Fibroblast of peridontal ligament (primary cell): Measurements from ENCODE around the gene PATJ.
"Not testable (repeated sequence)": the region's sequence is repeated elsewhere in the genome, so short reads cannot be mapped to it uniquely, and the experiment has no call there.

ENCODE experiments used
- DNase-seq: peaks from one replicate; pipeline ENCODE4 v3.0.0-alpha.2; 2010; ENCODE audit errors: extremely low read depth

PATJ gene

DNA sequence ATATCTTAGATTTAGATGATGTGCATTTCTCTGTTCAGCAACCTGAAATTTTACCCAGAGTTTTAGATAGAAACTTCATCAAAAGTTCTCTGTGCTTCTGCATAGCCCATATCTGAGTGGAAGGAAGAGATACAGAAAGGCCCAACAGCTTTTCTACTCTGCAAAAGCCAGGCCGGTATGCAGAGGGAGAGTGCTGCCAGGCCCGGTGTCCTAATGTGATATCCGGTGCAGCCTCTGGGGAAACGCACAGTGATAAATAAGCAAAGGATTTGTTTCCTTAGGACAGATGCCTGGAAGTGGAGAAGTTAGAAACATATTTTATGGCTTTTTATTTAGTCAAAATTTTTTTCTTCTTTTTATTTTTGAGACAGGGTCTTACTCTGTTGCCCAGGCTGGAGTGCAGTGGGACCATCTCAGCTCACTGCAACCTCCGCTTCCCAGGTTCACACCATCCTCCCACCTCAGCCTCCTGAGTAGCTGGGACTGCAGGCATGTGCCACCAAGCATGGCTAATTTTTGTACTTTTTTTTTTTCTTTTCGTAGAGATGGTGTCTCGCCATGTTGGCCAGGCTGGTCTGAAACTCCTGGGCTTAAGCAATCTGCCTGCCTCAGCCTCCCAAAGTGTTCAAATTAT lies 145.8 kb downstream of the PATJ start:
- no peak for DNase-seq

DNA sequence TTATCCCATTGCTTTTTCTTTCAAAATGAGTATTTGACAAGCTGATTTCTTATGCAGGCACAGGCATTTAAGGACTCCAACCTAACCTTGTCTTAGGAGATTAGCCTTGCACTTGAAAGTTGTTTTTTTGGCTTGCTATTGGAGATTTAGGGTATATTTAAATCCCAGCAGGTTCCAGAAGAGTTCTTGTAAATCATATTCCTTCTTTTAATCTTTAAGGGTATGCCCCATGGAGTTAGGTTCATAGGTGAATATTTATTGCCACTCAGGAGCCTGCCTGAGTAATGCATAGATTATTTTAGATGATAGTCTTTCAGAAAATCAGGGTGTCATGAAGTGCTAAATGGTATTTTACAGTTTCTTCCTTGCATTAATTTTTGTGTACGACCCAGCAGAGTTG lies 146.5 kb downstream of the PATJ start:
- DNase-seq: no peak

GRCh38 chr1:61890435-61890834 lies 148.2 kb downstream of the PATJ start:
- not testable (repeated sequence) for DNase-seq

DNA sequence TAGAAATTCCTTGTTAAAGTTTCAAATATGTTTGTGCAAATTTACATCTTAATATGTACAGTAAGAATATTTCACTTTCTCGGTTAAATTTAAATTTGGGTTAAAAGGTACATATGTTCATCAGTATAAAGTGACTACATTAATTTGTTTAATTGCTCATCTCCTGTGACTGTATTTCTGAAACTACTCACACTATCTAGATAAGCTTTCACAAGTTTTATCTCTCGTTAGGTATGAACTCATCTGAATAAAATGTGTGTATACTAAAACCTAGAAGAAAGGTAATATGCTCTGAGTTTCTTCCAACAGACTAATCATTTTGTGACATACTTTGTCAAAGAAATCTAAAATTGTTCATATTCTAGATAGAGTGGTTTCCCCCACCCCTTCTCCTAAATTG lies 150.7 kb downstream of the PATJ start:
- DNase-seq: no peak

GRCh38 chr1:61894296-61894695 lies 152.0 kb downstream of the PATJ start:
- DNase-seq: not testable (repeated sequence)

DNA sequence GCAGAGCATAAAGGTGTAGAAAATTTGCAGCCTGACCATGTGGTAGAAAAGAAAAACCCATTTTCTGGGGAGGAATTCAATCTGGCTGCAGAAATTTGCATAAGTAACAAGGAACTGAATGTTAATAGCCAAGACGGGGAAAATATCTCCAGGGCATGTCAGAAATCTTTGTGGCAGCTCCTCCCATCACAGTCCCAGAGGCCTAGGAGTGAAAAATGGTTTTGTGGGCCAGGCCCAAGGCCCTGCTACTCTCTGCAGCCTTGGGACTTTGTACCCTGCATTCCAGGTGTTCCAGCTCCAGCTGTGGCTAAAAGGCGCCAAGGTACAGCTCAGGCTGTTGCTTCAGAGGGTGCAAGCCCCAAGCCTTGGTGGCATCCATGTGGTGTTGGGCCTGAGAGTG lies 152.9 kb downstream of the PATJ start:
- no peak for DNase-seq

- no peak for DNase-seq
Observed at GRCh38 chr1:61898658-61899057, 156.4 kb downstream of the PATJ start.

- DNase-seq: no peak
Observed at GRCh38 chr1:61904354-61904753, 162.1 kb downstream of the PATJ start.

DNA sequence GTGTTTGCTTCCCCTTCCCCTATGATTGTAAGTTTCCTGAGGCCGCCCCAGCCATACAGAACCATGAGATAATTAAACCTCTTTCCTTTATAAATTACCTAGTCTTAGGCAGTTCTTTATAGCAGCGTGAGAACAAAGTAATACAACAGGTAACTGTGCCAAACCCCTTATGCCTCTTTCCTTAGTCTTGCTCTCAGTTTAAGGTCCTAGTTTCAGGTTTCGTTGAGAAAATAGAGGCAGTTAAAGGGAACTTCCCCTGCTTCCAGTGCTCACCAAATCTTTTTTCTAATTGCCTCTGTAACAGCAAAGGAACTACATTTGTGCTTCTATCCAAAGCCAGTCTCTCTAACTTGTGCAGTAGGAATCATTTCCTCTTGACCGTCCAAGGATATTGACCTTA lies 164.8 kb downstream of the PATJ start:
- no peak for DNase-seq

DNA sequence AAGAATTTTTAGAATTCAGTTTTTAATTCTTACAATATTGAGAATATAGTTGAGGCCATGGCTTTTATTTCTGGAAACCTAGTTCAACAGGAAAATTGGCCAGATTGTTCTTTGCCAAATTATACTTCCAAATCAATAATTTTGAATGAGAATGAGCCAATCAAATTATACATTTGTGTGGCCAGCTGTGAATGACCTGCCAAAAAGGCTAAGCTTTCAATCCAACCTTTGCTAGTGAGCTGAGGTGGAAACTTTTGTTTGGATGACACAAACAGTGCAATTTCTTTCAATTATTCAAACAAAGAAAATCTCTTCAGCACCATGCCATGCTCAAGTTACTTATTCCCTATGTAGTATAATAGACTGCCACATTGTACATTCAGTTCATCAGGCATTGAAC lies 167.8 kb downstream of the PATJ start:
- no peak for DNase-seq

- no peak for DNase-seq
Observed at GRCh38 chr1:61914823-61915482, 172.7 kb downstream of the PATJ start.

DNA sequence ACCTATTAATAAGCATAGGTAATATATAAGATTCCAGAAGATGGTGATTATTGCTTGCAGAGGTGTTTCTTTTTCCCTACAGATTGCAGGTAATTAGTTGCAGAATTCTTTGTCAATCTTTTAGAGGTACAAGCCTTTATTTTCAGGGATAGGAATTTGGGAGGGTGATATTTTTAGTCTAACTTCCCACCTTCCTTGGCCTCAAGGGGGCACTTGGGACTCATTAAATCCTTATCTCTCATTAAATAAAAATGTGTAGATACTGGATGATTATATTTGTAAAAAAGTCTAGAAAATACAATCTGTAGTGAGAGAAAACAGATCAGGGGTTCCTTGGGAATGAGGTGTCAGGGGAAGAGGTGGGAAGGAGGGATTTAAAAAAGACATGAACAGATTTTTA lies 179.2 kb downstream of the PATJ start:
- DNase-seq: no peak

- no peak for DNase-seq
Observed at GRCh38 chr1:61922950-61923480, 180.7 kb downstream of the PATJ start.

DNA sequence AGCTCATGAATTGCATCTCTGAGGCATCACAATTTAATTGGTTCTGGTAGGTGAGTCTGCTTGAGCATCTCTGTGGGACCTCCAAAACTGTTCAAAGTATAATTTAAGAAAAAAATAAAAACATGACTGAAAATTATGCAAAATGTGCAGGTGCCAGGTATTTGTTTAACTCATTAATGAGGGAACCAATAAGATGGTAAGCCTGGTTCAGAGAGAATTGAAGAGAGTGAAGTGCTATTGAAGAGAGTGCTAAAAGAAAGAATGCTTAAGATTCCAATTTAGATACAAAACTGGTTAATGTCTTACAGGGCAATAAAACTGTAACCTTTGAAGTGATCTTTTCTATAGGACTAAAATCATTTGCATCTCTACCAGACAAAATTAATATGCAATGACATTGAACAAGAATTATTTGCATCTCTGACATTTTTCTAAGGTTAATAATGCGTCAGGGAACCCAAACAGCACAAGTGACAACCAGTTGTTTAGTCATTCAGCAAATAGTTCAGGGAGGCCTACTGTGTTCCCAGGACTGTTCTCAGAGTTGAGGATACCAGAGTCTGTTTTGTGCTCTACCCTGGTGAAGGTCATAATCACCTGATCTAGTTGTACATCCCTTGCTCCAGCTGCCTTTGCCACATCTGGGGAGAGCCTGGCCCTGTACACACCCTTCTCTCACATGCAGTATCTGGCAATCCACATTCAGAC lies 183.5 kb downstream of the PATJ start:
- DNase-seq: no peak

GRCh38 chr1:61926597-61926996 lies 184.3 kb downstream of the PATJ start:
- no peak for DNase-seq

DNA sequence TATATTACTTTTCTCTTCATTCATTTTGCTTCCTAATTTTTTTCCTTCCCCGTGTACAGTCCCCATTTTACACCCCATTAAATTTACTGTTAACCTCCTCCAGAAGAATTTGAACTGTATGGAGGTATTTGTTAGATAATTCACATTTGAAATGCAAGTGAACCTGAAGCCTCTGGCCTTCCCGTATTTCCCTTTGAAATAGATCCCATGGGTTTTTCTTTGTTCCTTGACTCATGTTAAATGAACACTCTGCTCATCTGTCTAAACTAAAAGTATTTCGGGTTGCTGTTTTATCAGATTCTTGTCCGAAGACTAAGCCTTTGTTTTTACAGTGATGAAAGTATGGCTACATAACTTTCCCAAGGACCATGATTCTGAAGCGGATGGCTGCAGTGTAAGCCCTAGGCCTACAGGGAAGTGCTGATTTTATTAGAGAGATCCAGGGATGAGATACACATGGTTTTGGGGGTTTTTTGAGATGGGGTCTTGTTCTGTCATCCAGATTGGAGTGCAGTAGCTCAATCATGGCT lies 187.9 kb downstream of the PATJ start:
- DNase-seq: no peak

DNA sequence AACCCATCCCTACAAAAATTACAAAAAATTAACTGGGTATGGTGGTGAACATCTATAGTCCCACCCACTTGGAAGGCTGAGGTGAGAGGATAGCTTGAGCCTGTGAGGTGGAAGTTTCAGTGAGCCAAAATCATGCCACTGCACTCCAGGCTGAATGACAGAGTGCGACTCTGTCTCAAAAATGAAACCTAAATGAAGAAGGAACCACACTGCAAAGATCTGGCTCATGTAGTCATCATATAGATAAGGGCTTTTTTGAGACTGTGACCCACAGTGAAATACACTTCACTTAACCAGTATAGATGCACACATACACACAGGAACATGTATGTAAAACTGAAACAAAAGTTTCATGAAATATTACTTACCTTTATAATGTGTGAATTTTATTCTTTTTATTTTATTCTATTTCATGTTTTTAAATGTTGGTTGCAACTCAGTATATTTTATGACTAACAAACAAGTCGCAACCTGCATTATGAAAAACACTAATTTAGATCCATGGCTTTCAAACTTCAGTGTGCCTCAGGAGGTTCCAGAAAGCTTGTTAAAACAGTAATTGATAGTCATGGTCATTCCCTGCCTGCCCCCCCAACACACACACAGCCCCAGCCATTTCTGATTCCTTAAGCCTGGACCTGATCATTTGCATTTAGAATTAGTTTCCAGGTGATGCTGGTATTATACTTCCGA lies 189.5 kb downstream of the PATJ start:
- no peak for DNase-seq

DNA sequence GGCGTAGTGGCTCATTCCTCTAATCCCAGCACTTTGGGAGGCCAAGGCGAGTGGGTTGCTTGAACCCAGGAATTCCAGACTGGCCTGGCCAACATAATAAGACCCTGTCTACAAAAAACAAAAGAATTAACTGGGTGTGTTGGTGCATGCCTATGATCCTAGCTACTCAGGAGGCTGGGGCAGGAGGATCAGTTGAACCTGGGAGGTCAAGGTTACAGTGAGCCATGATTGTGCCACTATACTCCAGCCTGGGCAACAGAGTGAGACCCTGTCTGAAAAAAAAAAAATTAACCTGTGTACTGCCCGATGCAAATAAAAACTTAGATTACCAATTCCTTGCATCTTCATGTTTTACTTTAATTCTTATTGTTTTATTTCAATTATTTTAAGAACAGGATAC lies 193.2 kb downstream of the PATJ start:
- DNase-seq: no peak

DNA sequence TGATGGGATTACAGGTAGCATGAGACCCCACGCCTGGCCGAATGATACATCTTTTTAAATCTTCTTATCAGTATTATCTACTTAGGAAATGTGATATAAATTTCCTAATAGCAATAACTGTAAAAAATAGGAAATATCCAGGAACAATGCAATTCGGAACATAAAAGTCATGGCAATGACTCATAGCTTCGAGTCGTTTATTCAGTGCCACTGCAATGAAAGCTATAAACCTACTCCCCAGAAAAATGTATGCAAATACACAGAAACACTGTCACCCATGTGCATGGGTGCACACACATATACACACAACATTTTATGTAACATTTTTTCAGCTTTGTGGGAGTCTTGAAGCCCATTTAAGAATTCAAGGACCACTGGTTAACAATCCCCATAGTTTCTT lies 194.6 kb downstream of the PATJ start:
- no peak for DNase-seq

DNA sequence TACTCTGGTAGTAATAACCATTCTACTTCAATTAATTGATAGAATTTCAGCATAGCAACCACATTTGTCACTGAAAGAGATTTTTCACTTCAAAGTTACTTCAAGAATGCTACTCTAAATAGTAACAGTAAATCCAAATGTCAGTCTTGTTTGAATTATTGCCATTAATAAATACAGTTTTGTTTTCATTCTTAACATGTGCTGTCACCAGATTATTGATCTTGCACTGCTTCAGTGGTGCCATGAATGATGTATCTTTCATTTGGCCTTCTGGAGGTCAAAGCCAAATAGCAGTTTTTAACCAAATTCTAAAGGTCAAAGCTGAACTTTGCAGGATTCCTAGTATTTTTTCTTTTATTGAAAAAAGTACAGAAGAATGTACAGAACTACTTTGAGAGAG lies 199.5 kb downstream of the PATJ start:
- DNase-seq: no peak

GRCh38 chr1:61942856-61943255 lies 200.6 kb downstream of the PATJ start:
- DNase-seq: no peak

- not testable (repeated sequence) for DNase-seq
Observed at GRCh38 chr1:61948685-61949084, 206.4 kb downstream of the PATJ start.
